Measurements from ENCODE around the gene CTPS1. TPM values are rescaled to one million over a fixed set of nuclear protein-coding genes. Genes with fewer than 3 reads are reported as not detected.
A peak's percentile ranks its signal among the peaks of the same experiment; 100 is the strongest.

CTPS1 gene
- total and polyA plus RNA-seq, 2 experiments from 2014 or later: 19.8 to 30.3 TPM

GRCh38 chr1:41006942-41007865 is 27.7 kb downstream of the CTPS1 start:
- Histone ChIP-seq H4K20me1 (ENCODE audit: insufficient read depth) (no peaks in the 10 kb centered on the region), H3K27ac (peak overlapping the region; percentile 70), H3K9me2 (ENCODE audit: insufficient read depth) (no peaks in the 10 kb centered on the region), H3F3A (ENCODE audit: insufficient read depth) (peaks cover 21% of the 10 kb centered on the region), H3K4me1 (ENCODE audit: insufficient read depth) (peaks cover 10% of the 10 kb centered on the region), H3K9ac (0 out of 2 replicates have a peak overlapping the region, but pooled peaks have one; percentile 25), H3K9me3 (ENCODE audit: low read depth) (no peaks in the 10 kb centered on the region), H3K79me2 (ENCODE audit: insufficient read depth) (no peaks in the 10 kb centered on the region), H3K4me2 (ENCODE audit: unreplicated experiment) (no peak overlapping the region), H3K36me3 (ENCODE audit: low read depth) (peaks cover 46% of the 10 kb centered on the region), H3K27me3 (replicated peaks; ENCODE audit: insufficient read depth) (no peaks in the 10 kb centered on the region), H2AFZ (no peak overlapping the region), H3K4me3 (no peak overlapping the region)
- peak; percentile 66 for DNase-seq
- TF ChIP-seq EZH2phosphoT487 (IDR thresholded peaks at IDR 0.05; ENCODE audit: insufficient read depth, low read depth) (no peak), EZH2 (IDR thresholded peaks at IDR 0.05; ENCODE audit: insufficient read depth, poor library complexity, severe bottlenecking) (no peak)
- 76 to 77% methylated on average over 19 of the region's 19 CpGs for WGBS, 2 experiments (ENCODE audit: low coverage in 1 of 2, low lambda C conversion rate in 2 of 2, missing lambda C conversion rate in 2 of 2)
- in situ Hi-C loops (cut with MboI): no loop called here

- TF ChIP-seq EZH2phosphoT487 (IDR thresholded peaks at IDR 0.05; ENCODE audit: insufficient read depth, low read depth): no peak
- no peak for TF ChIP-seq EZH2 (IDR thresholded peaks at IDR 0.05; ENCODE audit: insufficient read depth, poor library complexity, severe bottlenecking)
- Histone ChIP-seq H3K4me2 (ENCODE audit: unreplicated experiment) (no peak overlapping the region), H3K9me3 (ENCODE audit: low read depth) (no peaks in the 10 kb centered on the region), H3K4me3 (no peak overlapping the region), H2AFZ (no peak overlapping the region), H3K4me1 (ENCODE audit: insufficient read depth) (no peaks in the 10 kb centered on the region), H3K79me2 (ENCODE audit: insufficient read depth) (no peaks in the 10 kb centered on the region), H3K9me2 (ENCODE audit: insufficient read depth) (no peaks in the 10 kb centered on the region), H4K20me1 (ENCODE audit: insufficient read depth) (no peaks in the 10 kb centered on the region), H3K27me3 (replicated peaks; ENCODE audit: insufficient read depth) (no peaks in the 10 kb centered on the region), H3K27ac (no peak overlapping the region), H3K9ac (no peak overlapping the region), H3F3A (ENCODE audit: insufficient read depth) (peaks cover 2% of the 10 kb centered on the region; the same call in 1 of the 2 replicates), H3K36me3 (ENCODE audit: low read depth) (peaks cover 43% of the 10 kb centered on the region)
- DNase-seq: no peak
- 92 to 93% methylated on average over 8 of the region's 8 CpGs for WGBS, 2 experiments (ENCODE audit: low coverage in 1 of 2, low lambda C conversion rate in 2 of 2, missing lambda C conversion rate in 2 of 2)
- in situ Hi-C loops (cut with MboI): no loop called here
Observed at GRCh38 chr1:41009466-41009865, 30.0 kb downstream of the CTPS1 start.

GRCh38 chr1:41010345-41010744 is 30.8 kb downstream of the CTPS1 start:
- Histone ChIP-seq H3K27ac (no peak overlapping the region), H4K20me1 (ENCODE audit: insufficient read depth) (no peaks in the 10 kb centered on the region), H3K9me2 (ENCODE audit: insufficient read depth) (no peaks in the 10 kb centered on the region), H3K9ac (no peak overlapping the region), H3K9me3 (ENCODE audit: low read depth) (no peaks in the 10 kb centered on the region), H3K4me2 (ENCODE audit: unreplicated experiment) (no peak overlapping the region), H3K79me2 (ENCODE audit: insufficient read depth) (no peaks in the 10 kb centered on the region), H3K27me3 (replicated peaks; ENCODE audit: insufficient read depth) (no peaks in the 10 kb centered on the region), H3K4me3 (no peak overlapping the region), H3F3A (ENCODE audit: insufficient read depth) (no peaks in the 10 kb centered on the region; the same call in 1 of the 2 replicates), H3K36me3 (ENCODE audit: low read depth) (peaks cover 43% of the 10 kb centered on the region), H3K4me1 (ENCODE audit: insufficient read depth) (no peaks in the 10 kb centered on the region), H2AFZ (no peak overlapping the region)
- in situ Hi-C loops (cut with MboI): no loop called here
- no peak for TF ChIP-seq EZH2 (IDR thresholded peaks at IDR 0.05; ENCODE audit: insufficient read depth, poor library complexity, severe bottlenecking)
- no peak for TF ChIP-seq EZH2phosphoT487 (IDR thresholded peaks at IDR 0.05; ENCODE audit: insufficient read depth, low read depth)
- WGBS, 2 experiments (ENCODE audit: low coverage in 1 of 2, low lambda C conversion rate in 2 of 2, missing lambda C conversion rate in 2 of 2): 94 to 100% methylated on average over 1 of the region's 1 CpG
- DNase-seq: no peak

GRCh38 chr1:41013024-41013423 is 33.5 kb downstream of the CTPS1 start:
- Histone ChIP-seq H3K79me2 (ENCODE audit: insufficient read depth) (no peaks in the 10 kb centered on the region), H3K27ac (no peak overlapping the region), H4K20me1 (ENCODE audit: insufficient read depth) (no peaks in the 10 kb centered on the region), H2AFZ (no peak overlapping the region), H3K9me2 (ENCODE audit: insufficient read depth) (no peaks in the 10 kb centered on the region), H3K9ac (no peak overlapping the region), H3K4me1 (ENCODE audit: insufficient read depth) (no peaks in the 10 kb centered on the region), H3K4me2 (ENCODE audit: unreplicated experiment) (no peak overlapping the region), H3F3A (ENCODE audit: insufficient read depth) (no peaks in the 10 kb centered on the region), H3K27me3 (replicated peaks; ENCODE audit: insufficient read depth) (no peaks in the 10 kb centered on the region), H3K36me3 (ENCODE audit: low read depth) (peaks cover 34% of the 10 kb centered on the region), H3K9me3 (ENCODE audit: low read depth) (no peaks in the 10 kb centered on the region), H3K4me3 (no peak overlapping the region)
- DNase-seq: no peak
- WGBS, 2 experiments (ENCODE audit: low coverage in 1 of 2, low lambda C conversion rate in 2 of 2, missing lambda C conversion rate in 2 of 2): 92 to 94% methylated on average over 6 of the region's 6 CpGs
- in situ Hi-C loops (cut with MboI): no loop called here
- TF ChIP-seq EZH2 (IDR thresholded peaks at IDR 0.05; ENCODE audit: insufficient read depth, poor library complexity, severe bottlenecking) (no peak), EZH2phosphoT487 (IDR thresholded peaks at IDR 0.05; ENCODE audit: insufficient read depth, low read depth) (no peak)

Measured in GM23248 (cell line).